HG03103 (cell line): Measurements from ENCODE around the gene RTL10.
"Not testable (repeated sequence)": the region's sequence is repeated elsewhere in the genome, so short reads cannot be mapped to it uniquely, and the experiment has no call there.

Experiments used
- ATAC-seq: cut with Tn5 transposase; IDR thresholded peaks from one replicate; pipeline ENCODE4 v1.9.1; 2021; ENCODE audit warnings: low read depth; ENCODE audit not compliant: unreplicated experiment

Gene RTL10

DNA sequence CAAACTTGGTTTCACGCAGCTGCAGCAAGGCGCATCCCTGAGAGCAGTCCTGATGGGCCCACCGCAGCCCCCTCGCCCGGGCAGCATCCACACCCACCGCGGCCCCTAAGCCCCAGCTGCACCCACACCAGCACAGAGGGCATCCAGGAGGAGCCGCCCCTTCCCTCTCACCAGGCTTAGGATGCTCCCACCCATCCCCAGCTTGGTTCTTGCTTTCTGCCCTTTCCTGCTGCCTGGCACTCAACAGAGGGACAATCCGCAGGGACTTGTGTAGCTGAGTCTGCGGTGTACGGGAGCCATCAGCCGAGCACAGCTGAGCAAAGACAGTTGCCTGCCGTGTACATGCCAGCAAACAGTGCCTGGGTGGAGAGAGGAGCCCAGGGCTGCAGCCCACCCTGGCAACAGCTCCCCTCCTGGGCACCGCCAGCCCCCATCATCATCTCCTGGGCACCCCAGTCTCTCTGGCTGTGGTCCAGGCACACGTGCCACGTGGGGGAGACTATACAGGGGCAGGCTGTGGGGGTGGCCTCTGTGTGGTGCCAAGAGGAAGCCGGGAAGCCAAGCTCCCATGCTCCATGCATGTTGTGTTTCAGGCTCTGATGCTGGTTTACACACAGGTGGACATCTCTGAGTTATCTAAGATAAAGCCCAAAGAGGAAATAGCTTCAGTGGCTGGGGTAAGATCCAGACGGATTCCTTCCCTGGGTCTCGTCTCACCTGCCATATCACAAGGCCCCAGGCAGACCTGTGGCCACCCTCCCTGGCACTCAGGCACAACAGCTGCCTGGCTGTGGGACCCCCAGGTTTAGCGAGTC is 36.0 kb upstream of the RTL10 start:
- no peak for ATAC-seq

- ATAC-seq: no peak
These were observed 35.3 kb upstream of the RTL10 start for GRCh38 chr22:19889951-19890350.

- no peak for ATAC-seq
These were observed 33.6 kb upstream of the RTL10 start for GRCh38 chr22:19888131-19888746.

DNA sequence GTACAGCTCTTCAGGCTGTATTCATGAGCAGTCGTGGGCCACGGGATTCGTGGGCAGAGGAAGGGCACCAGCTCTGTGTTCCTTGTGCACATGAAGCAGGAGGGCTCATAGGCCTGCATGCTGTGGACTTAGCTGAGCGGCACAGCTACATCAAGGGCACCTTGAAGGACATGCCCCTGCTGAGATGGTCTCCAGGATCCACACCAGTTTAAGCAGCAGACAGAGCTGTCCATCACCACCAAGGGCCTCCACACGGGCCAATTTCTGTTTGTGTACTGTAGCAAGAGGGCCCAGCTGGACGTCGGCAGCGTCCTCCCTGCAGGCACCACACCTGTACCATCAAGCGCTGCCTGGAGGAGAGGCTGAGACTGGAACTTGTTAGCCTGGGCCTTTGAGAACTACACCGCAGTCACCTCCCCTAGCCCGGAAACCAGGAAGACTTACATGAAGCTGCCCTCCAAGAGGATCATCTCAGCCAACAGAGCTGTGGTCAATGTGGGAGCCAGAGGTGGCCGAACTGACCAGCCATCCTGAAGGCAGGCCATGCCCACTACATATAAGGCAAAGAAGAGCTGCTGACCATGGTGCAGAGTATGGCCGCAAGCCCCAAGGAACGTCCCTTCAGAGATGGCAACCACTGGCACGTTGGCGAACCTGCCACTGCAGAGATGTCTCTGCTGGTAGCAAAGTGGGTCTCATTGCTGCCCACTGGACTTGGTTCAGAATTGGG is 32.7 kb upstream of the RTL10 start:
- no peak for ATAC-seq

DNA sequence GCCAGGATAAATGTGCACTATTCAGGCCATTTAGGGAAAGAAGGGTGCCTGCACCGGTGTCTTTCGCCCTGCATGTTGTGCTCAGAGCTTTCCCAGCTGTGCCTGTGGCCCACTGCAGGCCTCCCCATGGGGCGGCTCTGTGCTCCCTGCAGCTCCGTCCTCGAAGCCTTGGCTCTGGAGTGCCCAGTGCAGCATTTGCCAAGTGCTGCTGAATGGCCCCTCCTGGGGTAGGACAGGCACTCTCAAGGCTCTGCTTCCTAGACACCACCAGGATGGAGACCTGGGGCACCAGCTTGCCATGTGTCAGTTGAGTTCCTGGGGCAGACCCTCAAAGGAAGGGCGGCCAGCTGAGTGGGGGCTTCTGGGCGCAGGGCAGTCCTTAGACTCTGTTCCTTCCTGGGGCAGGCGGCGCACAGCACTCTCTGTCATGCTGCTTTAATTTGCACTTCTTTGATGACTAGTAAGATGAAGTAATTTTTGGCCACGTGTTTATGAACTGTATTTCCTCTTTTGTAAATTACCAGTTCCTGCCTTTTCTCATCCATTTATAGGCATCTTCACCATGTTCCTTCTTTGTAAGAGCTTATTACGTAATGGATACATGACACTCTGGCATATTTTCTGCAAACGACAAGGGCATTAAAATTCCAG is 32.1 kb upstream of the RTL10 start:
- ATAC-seq: no peak

GRCh38 chr22:19885841-19886592 is 31.3 kb upstream of the RTL10 start:
- no peak for ATAC-seq

- no peak for ATAC-seq
These were observed 30.5 kb upstream of the RTL10 start for GRCh38 chr22:19884954-19885751.

DNA sequence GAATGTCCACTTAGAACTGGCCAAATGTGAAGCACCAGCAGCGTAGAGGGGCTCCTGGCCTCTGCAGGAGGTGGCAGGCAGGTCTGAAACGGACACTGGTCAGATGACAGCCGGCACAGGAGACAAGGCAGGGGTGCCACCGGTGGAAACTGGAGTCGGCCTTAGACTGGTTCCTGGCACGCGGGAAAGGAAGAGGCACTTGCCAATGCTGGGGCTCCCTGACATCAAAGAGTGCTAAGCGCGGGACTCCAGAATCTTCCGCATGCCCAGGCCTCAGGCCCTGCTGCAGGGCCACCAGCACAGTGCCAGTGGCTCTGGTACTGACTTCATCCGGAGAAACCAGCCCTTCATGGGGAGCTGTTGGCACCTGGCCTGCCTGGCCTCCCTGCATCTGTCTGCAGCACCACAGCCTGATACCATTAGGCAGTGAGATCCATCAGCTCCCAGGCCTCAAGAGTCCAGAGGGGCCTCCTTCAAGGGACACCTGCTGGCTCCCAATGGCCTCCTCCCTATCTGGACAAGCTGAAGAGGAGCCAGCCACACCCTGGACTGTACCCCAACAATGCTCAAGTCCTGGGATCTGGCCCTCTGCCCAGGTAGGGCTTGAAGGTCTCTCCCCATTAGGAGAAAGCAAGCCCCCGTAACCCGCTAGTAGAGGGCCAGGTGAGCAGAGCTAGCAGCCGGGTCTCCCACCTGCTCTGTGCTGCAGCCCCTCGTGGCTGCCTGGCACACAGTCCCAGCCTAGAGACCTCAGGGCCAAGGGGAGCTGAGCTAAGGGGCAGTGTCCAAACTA is 29.7 kb upstream of the RTL10 start:
- no peak for ATAC-seq

DNA sequence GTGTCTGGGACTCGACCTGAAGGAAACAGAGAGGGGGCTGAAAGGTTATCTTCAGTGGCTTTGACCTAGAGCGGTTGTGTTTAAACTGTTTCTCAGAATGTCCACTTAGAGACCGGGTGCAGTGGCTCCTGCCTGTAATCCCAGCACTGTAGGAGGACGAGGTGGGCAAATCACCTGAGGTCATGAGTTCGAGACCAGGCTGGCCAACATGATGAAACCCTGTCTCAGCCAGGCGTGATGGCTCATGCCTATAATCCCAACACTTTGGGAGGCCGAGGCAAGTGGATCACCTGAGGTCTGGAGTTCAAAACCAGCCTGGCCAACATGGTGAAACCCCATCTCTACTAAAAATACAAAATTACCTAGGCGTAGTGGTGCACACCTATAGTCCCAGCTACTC is 28.8 kb upstream of the RTL10 start:
- not testable (repeated sequence) for ATAC-seq

DNA sequence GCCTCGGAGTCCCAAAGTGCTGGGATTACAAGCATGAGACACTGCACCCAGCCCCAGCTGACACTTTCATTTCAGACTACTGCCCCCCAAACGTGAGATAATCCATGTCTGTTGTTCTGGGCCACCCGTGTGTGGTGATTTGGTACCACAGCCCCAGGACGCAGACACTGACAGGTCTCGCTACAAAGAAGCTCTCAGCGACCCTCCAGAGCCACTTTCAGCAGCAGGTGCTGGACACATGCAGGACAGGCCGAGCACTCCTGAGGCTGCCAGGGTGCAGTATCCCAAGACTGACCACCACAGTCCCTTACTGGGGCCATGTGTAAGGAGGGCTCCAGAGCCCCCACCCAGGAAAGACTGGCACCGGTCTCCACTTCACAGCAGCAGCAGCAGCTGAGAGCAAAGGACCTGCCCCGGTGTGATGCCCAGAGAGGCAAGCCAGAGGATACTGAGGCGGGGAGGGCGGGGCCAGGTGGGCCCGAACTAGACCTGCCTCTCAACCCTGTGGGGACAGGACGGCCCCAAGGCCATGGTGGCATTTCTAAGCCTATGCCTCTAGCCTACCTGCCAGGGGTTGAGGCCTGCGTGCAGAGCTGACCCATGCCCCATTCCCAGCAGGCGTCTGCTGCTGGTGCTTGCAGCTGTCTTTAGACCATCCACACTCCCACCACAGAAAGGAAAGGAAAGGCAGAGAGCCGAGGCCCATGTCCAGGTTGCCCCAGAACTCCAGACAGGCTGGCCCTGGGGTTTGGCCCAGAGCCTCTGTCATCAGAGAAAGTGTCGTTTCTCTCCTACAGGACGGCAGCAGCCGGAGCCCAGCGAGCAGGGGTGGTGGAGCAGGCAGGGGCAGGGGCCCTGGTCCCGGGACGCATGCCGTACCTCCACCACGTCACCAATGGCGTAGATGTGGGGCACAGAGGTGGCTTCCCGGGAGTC is 28.0 kb upstream of the RTL10 start:
- no peak for ATAC-seq

DNA sequence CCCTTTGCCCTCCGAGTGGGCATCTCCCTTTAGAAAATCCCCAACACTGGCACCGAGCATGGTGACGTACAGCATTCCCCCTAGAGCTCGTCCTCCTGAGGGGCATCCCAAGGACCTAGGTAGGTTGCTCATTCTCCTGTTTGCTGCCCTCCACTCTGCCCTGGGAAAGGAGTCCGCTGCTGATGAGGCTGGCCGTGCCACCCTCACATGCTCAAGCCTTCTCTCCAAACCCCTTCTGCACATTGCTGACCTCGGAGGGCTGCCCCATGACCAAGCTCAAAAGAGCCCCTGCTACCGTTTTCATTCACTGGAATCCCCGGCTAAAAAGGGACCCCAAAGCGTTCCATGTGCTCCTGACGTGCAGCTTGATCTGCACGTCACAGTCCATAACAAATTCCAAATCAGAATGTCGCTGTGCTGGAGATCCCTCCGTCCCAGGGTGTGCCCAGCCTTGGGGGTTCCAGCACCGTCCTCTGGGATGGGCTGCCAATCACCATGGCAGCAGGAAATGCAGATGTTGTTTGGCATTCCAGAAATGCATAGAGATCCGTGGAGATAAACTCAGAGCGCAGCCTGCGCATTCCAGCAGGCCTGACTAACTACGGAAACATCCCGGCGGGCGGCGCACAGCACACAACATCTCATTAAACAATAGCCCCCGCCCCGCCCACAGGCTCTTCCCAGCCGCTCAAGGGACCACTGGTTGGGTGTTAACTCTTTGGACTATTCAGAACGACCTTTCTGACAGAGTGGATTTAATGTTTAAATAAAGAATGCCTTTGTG is 26.3 kb upstream of the RTL10 start:
- no peak for ATAC-seq

DNA sequence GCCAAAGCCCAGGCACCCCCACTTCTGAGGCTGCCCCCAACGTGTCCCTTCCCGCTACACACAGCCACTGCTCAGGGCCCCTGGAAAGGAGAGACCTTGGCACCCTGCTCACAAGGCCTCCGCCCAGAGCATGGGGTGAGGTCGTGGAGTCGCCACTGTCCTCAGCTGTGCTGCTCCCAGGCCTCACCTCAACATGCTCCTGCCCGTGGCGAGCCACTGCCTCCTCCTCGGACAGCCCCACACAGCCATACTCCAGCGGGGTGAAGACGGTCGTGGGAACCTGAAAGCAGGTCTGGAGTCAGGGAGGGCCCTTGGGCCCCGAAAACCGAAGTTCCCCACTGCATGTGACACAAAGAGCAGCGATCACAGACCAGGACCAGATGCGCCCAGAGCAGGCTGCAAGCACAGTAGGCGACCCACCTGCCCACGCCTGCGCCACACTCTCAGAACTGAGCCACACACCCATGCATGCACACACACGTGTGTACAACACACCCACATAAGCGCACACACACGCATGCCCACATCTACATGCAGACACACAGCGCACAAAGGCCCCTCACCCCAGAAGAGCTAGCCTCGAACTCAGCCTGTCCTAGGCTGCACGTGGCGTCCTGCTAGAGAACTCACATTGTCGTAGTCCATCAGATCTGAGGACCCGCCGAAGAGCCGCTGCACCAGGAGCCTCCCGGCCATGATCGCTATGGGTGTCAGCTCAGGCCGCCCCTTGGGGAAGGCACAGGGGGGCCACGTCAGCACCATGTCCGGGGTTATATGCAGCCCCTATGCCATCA is 25.5 kb upstream of the RTL10 start:
- no peak for ATAC-seq

DNA sequence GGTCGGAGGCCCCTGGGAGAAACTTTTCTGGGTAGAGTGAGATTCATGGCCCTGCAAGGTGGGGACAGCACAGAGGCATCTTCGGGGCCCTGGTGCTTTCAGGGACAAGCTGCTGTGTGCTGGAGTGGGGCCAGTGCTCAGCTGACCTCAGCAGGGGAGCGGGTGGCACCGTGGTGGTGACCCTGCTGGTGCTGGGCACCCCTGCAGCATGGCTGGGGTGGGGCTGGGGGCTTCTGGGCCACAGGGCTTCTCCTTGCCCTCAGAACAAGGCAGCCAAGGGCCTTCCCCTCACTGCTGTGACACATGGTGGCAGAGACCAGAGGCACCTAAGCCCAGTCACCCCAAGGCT is 24.9 kb upstream of the RTL10 start:
- ATAC-seq: no peak

GRCh38 chr22:19879246-19879570 is 24.5 kb upstream of the RTL10 start:
- ATAC-seq: no peak

- no peak for ATAC-seq
These were observed 24.0 kb upstream of the RTL10 start for GRCh38 chr22:19878461-19879245.
